Upper lobe of right lung (tissue), 1 donor: ENCODE results near the gene RUSC1. TPM values are rescaled to one million over a fixed set of nuclear protein-coding genes. Genes with fewer than 3 reads are reported as not detected.

Source experiments
- ATAC-seq: fragments of 200-7000 bp; cut with Tn5 transposase; one replicate; pipeline ENCODE4 v1.9.1; 2020; ENCODE audit warnings: mild to moderate bottlenecking, moderate library complexity
- DNase-seq: peaks from one replicate; pipeline ENCODE4 v3.0.0-alpha.2; 2020
- H3K27ac ChIP-seq: fragments of 200-600 bp; one replicate; pipeline ENCODE4 v1.8.0; 2022
- H3K27me3 ChIP-seq: fragments of 200-600 bp; one replicate; pipeline ENCODE4 v1.8.0; 2022; ENCODE audit warnings: mild to moderate bottlenecking
- H3K36me3 ChIP-seq: fragments of 200-600 bp; one replicate; pipeline ENCODE4 v1.8.0; 2022
- H3K4me1 ChIP-seq: fragments of 200-600 bp; one replicate; pipeline ENCODE4 v1.8.0; 2022
- H3K4me3 ChIP-seq: fragments of 200-600 bp; one replicate; pipeline ENCODE4 v1.8.0; 2022; ENCODE audit warnings: mild to moderate bottlenecking
- H3K9me3 ChIP-seq: fragments of 200-600 bp; one replicate; pipeline ENCODE4 v1.8.0; 2022
- CTCF ChIP-seq: fragments of 200-600 bp; IDR thresholded peaks from one replicate; pipeline ENCODE4 v1.8.0; 2022; ENCODE audit warnings: antibody characterized with exemption
- intact Hi-C: fragments of 100-400 bp; cut with DNase I; formaldehyde crosslinking; loops from one replicate; pipeline ENCODE4 v1.11.0; 2022
- total RNA-seq: library from RNA; stranded (reverse); fragmentation: NEBNext Ultra II Directional; extraction: Animal tissue kit (Norgen Biotek cat#: 25700); gene quantifications from one replicate; pipeline ENCODE4 v1.2.1, GENCODE V29; 2021
- donor health status: DM: no; HTN: yes; CAD: no; lungs with severe emphysema.

Gene RUSC1
- total RNA-seq, 1 donor from 2014 or later: 27.0 TPM

- intact Hi-C loops: no loop called here
- H3K4me3 ChIP-seq: no peak overlapping the region
- no peak for TF ChIP-seq CTCF
These were observed 23.3 kb upstream of the RUSC1 start for GRCh38 chr1:155297384-155297783.

DNA sequence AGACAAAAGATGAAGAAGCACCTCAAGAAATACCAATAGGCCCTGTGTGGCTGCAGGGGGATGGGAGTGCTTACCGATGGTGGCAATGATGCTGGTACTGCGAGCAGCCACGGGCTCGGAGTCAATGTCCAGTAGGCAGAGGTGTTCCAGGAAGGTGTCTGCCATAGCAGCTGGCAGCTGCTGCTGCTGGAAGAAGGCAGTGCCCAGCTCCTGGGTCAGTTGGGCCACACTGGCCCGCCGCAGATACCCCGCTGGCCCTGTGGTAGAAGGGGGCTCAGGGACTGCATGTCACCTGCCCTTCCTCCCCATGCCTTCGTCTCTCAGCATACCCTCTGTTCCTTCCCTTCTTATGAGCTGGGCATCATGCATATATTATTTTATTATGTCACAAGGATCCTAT, 20.7 kb upstream of the RUSC1 start:
- Histone ChIP-seq H3K27me3 (peaks cover 22% of the 10 kb centered on the region), H3K27ac (no peak overlapping the region), H3K4me1 (no peaks in the 10 kb centered on the region), H3K4me3 (no peak overlapping the region), H3K36me3 (no peaks in the 10 kb centered on the region), H3K9me3 (no peaks in the 10 kb centered on the region)
- ATAC-seq: no peak
- no peak for TF ChIP-seq CTCF
- intact Hi-C loops: no loop called here
- DNase-seq: no peak

More at GRCh38 chr1:155297384-155297783, 23.3 kb upstream of the RUSC1 start:
- no peaks in the 10 kb centered on the region for H3K9me3 ChIP-seq
- DNase-seq: no peak
- peaks cover 34% of the 10 kb centered on the region for H3K27me3 ChIP-seq
- H3K36me3 ChIP-seq: no peaks in the 10 kb centered on the region
- ATAC-seq: no peak
- H3K27ac ChIP-seq: no peak overlapping the region
- no peaks in the 10 kb centered on the region for H3K4me1 ChIP-seq

DNA sequence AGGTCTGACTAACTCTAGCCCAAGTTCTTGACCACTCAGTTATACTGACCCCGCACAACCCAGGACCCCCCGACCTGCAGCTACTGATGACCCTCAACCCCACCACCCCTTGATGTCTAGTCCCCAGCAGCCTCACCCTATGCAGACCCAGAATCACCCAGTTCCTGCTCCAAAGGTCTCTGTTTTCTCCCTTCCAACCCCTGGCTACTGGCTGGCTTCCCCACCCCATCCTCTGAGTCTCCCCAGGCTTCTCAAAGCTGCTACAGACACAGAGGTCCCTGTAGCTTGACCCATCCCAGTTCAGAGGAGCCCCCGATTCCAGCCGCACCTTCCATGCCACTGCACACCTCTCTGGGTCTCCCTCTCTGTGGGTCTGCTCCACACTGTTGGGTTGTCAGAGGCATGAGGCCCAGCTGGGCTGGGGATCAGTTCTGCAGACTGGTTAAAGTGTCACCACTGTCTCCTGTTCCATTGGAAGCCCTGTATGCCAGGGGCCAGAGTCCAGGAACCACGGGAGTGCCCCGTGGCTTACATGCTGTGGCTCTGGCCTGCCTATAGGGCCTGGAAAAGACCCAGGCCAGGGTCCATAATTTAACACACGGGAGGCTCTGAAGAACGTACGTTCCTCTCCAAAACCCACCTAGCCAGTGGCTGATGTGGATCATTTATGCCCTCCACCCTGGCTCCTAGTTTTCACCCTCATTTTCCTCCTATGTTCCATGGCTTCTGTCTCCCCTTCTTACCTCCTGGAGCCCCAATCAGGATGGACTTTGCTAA, 20.0 kb upstream of the RUSC1 start:
- H3K9me3 ChIP-seq: no peaks in the 10 kb centered on the region
- H3K36me3 ChIP-seq: no peaks in the 10 kb centered on the region
- ATAC-seq (no peak), DNase-seq (no peak)
- H3K27ac ChIP-seq: no peak overlapping the region
- H3K4me1 ChIP-seq: no peaks in the 10 kb centered on the region
- intact Hi-C loops: no loop called here
- peaks cover 14% of the 10 kb centered on the region for H3K27me3 ChIP-seq
- no peak overlapping the region for H3K4me3 ChIP-seq
- no peak for TF ChIP-seq CTCF

DNA sequence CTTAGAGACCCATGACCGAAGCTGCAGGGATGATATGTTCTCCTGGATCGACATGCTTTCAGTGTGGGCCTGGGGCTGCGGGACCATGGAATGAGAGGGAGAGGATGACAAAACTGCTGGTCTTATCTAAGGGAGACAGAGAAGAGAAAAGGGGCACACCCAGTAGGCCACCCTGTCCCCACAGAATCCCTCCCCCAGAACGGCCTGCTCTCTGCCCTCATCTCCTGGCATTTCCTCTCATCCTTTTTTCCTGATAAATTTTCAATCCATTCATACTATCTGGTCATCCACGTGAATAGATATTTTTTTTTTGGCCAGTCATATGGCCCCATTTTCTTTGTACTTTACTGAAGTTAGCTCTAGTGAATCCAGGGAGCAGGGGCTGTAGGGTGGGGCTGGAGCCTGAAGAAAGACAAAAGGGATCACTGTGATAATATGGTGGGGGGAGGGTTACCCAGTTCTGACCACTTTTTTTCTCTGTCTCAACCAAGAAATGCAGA, 19.3 kb upstream of the RUSC1 start, which contains the start of gene PKLR:
TSS of gene PKLR (minus strand) at position 97 of the 500 bp plus-strand sequence. CDS start at position 54, 43 bp downstream.
- no peak within 1 kb of the TSS for H3K4me3 ChIP-seq
- H3K4me1 ChIP-seq: no peaks in the 10 kb centered on the region
- DNase-seq: no peak
- H3K27me3 ChIP-seq: peaks cover 8% of the 10 kb centered on the region
- no peak for TF ChIP-seq CTCF
- no peaks in the 10 kb centered on the region for H3K9me3 ChIP-seq
- no peaks in the 10 kb centered on the region for H3K36me3 ChIP-seq
- no peak for ATAC-seq
- intact Hi-C loops: no loop called here
- H3K27ac ChIP-seq: no peak within 1 kb of the TSS

DNA sequence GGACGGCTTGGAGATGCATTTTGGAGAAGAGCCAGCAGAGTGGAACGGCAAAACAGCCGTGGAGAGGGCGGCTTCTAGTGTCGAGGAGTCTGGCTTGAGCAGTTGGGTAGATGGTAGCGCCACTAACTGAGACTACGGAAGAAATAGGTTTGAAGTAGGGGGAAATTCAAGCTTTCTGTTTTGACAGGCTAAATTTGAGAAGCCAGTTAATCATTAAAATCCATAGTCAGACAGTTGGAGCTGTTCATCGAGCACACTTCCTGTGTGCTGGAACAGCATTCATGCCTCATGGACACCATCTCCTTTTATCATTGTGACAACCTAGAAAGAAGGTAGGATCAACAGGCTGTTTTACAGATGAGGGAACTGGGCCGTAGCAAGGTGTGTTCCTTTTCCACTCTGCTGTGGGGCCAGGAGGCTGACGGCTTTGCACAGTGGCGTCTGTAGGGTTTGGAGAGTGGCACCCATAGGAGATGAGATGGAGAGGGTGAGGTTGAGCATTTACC, 16.1 kb upstream of the RUSC1 start:
- Histone ChIP-seq H3K27ac (no peak overlapping the region), H3K36me3 (no peaks in the 10 kb centered on the region), H3K27me3 (no peaks in the 10 kb centered on the region), H3K4me3 (no peak overlapping the region), H3K9me3 (no peaks in the 10 kb centered on the region), H3K4me1 (peaks cover 4% of the 10 kb centered on the region)
- TF ChIP-seq CTCF: no peak
- intact Hi-C loops: no loop called here
- DNase-seq: no peak
- no peak for ATAC-seq
